Choroid plexus epithelial cell (primary cell): ENCODE measurements around the gene CNOT6L.

ENCODE experiments used
- DNase-seq: peaks from one replicate; pipeline ENCODE4 v3.0.0-alpha.2; 2010; ENCODE audit warnings: low read depth
- H3K4me3 ChIP-seq: 2 replicates; pipeline ENCODE4 v1.5.1; 2011; ENCODE audit warnings: low read depth, mild to moderate bottlenecking, control low read depth, low read length, moderate library complexity
- TF ChIP-seq, protein P1 (sequence below): conservative IDR thresholded peaks from 2 replicates; pipeline ENCODE4 v1.5.1; 2011; ENCODE audit warnings: low read depth, mild to moderate bottlenecking, control low read depth, inconsistent platforms, low read length, moderate library complexity

The CNOT6L gene

DNA sequence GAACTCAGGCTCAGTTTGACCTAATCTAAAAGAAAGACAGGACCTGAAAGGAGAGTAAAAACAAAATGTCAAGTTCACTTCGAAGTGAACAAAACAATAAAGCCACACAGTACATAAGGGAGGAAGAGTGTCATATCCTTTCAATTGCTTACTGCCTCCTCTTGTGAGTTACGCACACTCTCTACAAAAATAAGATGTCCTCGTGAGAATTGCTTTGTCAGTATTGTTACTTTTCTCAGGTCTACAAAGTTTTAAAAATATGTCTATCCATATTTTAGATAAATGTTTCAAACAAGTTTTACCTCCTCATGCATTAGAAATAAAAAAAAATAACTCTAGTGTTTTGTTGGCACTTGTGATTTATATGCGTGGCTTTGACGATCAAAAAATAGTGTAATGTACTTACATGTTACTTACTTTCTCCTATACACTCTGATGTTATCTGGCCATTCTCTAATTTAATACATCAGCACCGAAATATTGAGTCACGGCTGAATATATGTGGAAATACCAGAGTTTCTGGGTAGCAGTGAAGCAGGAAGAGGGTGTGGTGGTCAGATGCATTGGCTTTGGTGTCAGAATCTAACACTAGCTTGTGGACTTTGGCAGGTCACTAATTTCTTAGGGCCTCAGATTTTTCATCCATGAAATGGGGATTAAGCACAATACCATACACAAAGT, 35.4 kb upstream of the CNOT6L start:
- no peak for DNase-seq
- no peak overlapping the region for H3K4me3 ChIP-seq
- TF ChIP-seq, protein P1, sequence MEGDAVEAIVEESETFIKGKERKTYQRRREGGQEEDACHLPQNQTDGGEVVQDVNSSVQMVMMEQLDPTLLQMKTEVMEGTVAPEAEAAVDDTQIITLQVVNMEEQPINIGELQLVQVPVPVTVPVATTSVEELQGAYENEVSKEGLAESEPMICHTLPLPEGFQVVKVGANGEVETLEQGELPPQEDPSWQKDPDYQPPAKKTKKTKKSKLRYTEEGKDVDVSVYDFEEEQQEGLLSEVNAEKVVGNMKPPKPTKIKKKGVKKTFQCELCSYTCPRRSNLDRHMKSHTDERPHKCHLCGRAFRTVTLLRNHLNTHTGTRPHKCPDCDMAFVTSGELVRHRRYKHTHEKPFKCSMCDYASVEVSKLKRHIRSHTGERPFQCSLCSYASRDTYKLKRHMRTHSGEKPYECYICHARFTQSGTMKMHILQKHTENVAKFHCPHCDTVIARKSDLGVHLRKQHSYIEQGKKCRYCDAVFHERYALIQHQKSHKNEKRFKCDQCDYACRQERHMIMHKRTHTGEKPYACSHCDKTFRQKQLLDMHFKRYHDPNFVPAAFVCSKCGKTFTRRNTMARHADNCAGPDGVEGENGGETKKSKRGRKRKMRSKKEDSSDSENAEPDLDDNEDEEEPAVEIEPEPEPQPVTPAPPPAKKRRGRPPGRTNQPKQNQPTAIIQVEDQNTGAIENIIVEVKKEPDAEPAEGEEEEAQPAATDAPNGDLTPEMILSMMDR, result no peak

DNA sequence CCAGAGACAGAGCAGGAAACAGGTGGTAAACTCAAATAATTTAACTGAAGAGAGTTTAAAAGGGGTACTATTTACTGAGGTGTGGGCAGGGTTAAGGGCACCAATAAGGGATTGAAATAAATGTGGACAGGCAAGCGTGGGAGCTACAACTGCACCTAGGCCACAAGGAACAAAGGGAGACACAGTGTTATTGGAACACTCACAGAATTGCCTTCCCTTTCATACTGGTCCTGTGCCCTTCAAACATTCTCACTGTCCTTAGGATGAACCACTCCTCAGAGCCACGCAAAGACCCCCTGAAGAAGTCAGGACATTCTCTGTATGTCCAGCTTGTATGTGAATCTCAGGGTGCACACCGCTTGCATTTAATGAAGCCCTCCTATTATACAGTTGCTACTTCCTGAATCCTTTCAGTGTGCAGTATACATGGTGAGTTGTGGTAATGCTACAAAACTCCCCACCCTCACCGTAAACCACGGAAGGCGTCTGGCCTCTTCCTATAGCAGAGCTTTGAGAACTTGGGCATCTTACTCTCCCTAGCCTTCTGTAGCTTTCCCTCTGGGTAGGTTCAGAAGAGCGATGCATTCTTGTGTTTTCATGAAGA, 33.8 kb upstream of the CNOT6L start:
- no peak for DNase-seq
- no peak overlapping the region for H3K4me3 ChIP-seq
- TF ChIP-seq, protein P1, result no peak

DNA sequence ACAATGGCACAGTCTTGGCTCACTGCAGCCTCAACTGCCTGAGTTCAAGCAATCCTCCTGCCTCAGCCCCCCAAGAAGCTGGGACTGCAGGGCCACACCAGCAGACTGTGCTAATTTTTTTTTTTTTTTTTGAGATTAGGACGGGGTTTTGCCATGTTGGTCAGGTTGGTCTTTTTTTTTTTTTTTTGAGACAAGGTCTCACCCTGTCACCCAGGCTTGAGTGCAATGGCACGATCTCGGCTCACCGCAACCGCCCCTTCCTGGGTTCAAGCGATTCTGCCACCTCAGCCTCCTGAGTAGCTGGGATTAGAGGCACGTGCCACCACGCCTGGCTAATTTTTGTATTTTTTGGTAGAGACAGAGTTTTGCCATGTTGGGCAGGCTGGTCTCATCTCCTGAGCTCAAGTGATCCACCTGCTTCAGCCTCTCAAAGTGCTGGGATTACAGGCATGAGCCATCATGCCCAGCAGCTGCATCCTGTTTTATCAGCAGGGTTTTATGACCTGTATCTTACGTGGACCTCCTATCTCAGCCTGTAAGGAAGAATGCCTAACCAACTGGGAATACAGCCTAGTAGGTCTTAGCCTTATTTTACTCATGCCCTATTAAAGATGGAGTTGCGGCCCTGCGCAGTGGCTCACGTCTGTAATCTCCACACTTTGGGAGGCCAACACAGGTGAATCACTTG, 30.3 kb upstream of the CNOT6L start:
- DNase-seq, result no peak
- H3K4me3 ChIP-seq, result no peak overlapping the region
- TF ChIP-seq, protein P1, result no peak

DNA sequence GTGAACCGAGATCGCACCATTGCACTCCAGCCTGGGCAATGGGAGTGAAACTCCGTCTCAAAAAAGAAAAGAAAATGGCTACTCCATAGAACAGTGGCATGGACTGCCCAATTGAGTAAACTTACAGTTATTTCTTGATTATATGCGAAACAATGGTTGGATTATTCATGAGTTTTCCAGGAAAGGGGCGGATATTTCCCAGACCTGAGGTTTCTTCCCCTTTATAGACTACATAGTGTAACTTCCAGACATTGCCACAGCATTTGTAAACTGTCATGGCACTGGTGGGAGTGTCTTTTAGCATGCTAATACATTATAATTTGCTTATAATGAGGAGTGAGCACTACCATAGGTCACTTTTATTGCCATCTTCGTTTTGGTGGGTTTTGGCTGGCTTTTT, 29.3 kb upstream of the CNOT6L start:
- TF ChIP-seq, protein P1, result no peak
- H3K4me3 ChIP-seq, result no peak overlapping the region
- no peak for DNase-seq

DNA sequence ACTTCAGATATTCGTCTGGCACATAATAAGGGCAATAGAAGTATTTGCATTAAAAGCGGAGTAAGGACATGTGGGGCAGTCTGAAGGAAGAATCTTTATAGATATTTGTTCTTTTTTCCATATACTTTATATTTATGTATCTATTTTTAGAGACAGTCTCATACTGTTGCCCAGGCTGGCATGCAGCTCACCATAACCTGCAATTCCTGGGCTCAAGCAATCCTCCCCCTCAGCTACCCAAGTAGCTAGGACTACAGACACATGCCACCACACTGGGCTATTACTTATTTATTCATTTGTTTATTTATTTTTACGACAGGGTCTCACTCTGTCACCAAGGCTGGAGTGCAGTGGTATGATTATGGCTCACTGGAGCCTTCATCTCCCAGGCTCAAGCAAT, 26.8 kb upstream of the CNOT6L start:
- TF ChIP-seq, protein P1, result no peak
- no peak overlapping the region for H3K4me3 ChIP-seq
- DNase-seq, result no peak

DNA sequence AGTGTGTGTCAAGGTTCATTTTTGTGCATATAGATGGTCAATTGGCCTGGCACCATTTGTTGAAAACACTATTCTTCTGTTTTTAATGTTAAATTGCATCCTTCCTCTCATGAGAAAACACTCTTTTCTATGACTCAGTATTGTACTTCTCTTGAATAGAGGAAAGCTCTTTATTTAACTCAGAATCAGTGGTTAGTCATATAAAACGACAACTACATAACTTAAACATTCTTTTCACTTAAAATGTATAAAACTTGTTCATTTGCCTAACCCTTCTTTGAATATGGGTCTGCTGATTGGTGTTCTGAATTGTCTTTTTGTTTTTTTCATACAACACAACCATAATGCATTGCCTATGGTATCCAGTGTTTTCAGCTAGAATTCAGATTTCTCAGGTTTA, 26.2 kb upstream of the CNOT6L start:
- TF ChIP-seq, protein P1, result no peak
- H3K4me3 ChIP-seq, result no peak overlapping the region
- no peak for DNase-seq
